ENCODE data around the gene PPP1R36. TPM values are rescaled to one million over a fixed set of nuclear protein-coding genes. Genes with fewer than 3 reads are reported as not detected.

The PPP1R36 gene
- total and polyA plus RNA-seq, 2 donors (not counting 1 experiment from before 2014, with no cell fraction given) = 0.87 to 1.3 TPM

DNA sequence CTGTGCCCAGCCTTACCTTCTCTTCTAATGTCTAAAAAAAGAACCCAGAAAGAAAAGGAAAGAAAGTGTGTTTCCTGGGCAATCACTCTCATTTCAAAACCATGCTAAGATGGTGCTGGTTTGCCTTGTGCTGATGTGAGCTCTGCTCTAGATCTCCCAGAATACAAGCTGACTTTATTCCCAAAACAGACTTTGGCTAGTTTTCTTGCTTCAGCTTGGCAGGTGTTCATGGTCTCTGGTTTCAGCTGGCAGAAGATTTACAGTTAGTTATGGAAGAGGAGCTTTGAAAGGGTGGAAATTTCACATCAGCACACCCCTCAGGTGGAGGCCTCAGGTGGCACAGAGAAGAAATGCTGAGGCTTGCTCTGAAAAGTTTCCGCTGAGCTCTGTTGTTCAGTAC, 34.4 kb downstream of the PPP1R36 start:
- TF ChIP-seq EZH2 (IDR thresholded peaks at IDR 0.05; ENCODE audit: low read length, missing control alignments) = no peak

DNA sequence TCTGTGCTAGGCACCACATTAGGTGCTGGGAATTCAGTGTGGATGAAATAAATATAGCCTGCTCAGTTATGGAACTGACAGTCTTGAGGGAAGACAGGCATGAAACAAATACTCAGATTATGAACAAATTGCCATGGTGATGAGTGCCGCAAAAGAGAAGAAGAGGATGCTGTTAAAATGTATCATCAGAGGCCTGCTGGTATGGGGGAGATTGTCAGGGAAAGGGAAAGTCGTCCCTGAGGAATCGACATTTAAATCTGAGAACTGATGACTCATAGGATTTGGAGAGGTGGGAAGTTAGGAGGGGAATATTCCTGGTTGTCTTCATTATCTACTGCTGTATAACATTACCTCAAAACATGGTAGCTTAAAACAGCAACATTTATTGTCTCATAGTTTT, 42.0 kb downstream of the PPP1R36 start:
- Histone ChIP-seq H3K9ac (ENCODE audit: insufficient read depth, low read length) (no peak overlapping the region), H3K4me2 (ENCODE audit: extremely low read depth, insufficient read depth, low read length) (no peak overlapping the region), H3K9me3 (ENCODE audit: control insufficient read depth, insufficient read depth, low read depth, low read length) (no peaks in the 10 kb centered on the region), H3K4me1 (ENCODE audit: control insufficient read depth, extremely low read depth, insufficient read depth, low read length) (no peaks in the 10 kb centered on the region), H3K4me3 (replicated peaks in 1 of 4; ENCODE audit: control extremely low read depth in 1 of 4, insufficient read depth in 1 of 4, low read depth in 3 of 4, low read length in 4 of 4) (no peak overlapping the region), H3K79me2 (ENCODE audit: control insufficient read depth, insufficient read depth, low read length) (no peaks in the 10 kb centered on the region), H2AFZ (ENCODE audit: low read length) (no peak overlapping the region), H3K27ac (ENCODE audit: insufficient read depth, low read length) (no peak overlapping the region), H3K27me3 (ENCODE audit: control insufficient read depth, insufficient read depth, low read length) (no peaks in the 10 kb centered on the region), H3K36me3 (ENCODE audit: control insufficient read depth, insufficient read depth, low read length) (no peaks in the 10 kb centered on the region), H4K20me1 (ENCODE audit: control insufficient read depth, extremely low read depth, insufficient read depth, low read length) (no peaks in the 10 kb centered on the region)
- no peak for TF ChIP-seq EZH2 (IDR thresholded peaks at IDR 0.05; ENCODE audit: low read length, missing control alignments)
- TF ChIP-seq, protein P1, sequence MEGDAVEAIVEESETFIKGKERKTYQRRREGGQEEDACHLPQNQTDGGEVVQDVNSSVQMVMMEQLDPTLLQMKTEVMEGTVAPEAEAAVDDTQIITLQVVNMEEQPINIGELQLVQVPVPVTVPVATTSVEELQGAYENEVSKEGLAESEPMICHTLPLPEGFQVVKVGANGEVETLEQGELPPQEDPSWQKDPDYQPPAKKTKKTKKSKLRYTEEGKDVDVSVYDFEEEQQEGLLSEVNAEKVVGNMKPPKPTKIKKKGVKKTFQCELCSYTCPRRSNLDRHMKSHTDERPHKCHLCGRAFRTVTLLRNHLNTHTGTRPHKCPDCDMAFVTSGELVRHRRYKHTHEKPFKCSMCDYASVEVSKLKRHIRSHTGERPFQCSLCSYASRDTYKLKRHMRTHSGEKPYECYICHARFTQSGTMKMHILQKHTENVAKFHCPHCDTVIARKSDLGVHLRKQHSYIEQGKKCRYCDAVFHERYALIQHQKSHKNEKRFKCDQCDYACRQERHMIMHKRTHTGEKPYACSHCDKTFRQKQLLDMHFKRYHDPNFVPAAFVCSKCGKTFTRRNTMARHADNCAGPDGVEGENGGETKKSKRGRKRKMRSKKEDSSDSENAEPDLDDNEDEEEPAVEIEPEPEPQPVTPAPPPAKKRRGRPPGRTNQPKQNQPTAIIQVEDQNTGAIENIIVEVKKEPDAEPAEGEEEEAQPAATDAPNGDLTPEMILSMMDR (conservative IDR thresholded peaks at IDR 0.05 in 1 of 2, IDR thresholded peaks at IDR 0.05 in 1 of 2; ENCODE audit: low read depth in 1 of 2, low read length in 2 of 2) = no peak
- DNase-seq (ENCODE audit: low read depth in 2 of 2) = no peak

More for the DNA sequence above, 34.4 kb downstream of the PPP1R36 start:
- Histone ChIP-seq H3K4me1 (ENCODE audit: control insufficient read depth, extremely low read depth, insufficient read depth, low read length) (no peaks in the 10 kb centered on the region), H4K20me1 (ENCODE audit: control insufficient read depth, extremely low read depth, insufficient read depth, low read length) (no peaks in the 10 kb centered on the region), H3K79me2 (ENCODE audit: control insufficient read depth, insufficient read depth, low read length) (no peaks in the 10 kb centered on the region), H3K27me3 (ENCODE audit: control insufficient read depth, insufficient read depth, low read length) (no peaks in the 10 kb centered on the region), H3K4me3 (replicated peaks in 1 of 4; ENCODE audit: control extremely low read depth in 1 of 4, insufficient read depth in 1 of 4, low read depth in 3 of 4, low read length in 4 of 4) (no peak overlapping the region), H2AFZ (ENCODE audit: low read length) (no peak overlapping the region), H3K4me2 (ENCODE audit: extremely low read depth, insufficient read depth, low read length) (no peak overlapping the region), H3K9me3 (ENCODE audit: control insufficient read depth, insufficient read depth, low read depth, low read length) (no peaks in the 10 kb centered on the region), H3K27ac (ENCODE audit: insufficient read depth, low read length) (no peak overlapping the region), H3K36me3 (ENCODE audit: control insufficient read depth, insufficient read depth, low read length) (no peaks in the 10 kb centered on the region), H3K9ac (ENCODE audit: insufficient read depth, low read length) (no peak overlapping the region)
- DNase-seq (ENCODE audit: low read depth in 2 of 2) = no peak

DNA sequence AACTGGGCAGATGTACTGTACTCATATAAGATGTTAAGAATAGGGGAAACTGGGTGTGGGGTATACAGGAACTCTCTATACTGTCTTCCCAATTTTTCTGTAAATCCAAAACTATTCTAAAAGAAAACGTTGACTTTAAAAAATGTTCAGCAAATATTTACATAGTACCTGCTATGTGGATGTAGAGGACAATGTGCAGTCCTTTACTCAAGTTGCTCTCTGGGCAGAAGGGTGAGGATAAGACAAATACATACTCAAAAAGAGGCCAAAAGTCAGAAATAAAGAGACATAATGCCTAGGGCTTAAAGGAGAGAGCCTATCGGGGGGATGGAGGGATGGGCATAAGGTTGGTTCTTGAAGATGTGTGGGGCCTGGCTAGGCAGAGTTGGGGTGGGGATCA, 44.7 kb downstream of the PPP1R36 start:
- no peak overlapping the region for H2AFZ ChIP-seq (ENCODE audit: low read length)
- no peaks in the 10 kb centered on the region for H3K27me3 ChIP-seq (ENCODE audit: control insufficient read depth, insufficient read depth, low read length)
- H4K20me1 ChIP-seq (ENCODE audit: control insufficient read depth, extremely low read depth, insufficient read depth, low read length) = no peaks in the 10 kb centered on the region
- no peak overlapping the region for H3K9ac ChIP-seq (ENCODE audit: insufficient read depth, low read length)
- H3K4me2 ChIP-seq (ENCODE audit: extremely low read depth, insufficient read depth, low read length) = no peak overlapping the region
- no peaks in the 10 kb centered on the region for H3K79me2 ChIP-seq (ENCODE audit: control insufficient read depth, insufficient read depth, low read length)
- TF ChIP-seq, protein P1 (conservative IDR thresholded peaks at IDR 0.05 in 1 of 2, IDR thresholded peaks at IDR 0.05 in 1 of 2; ENCODE audit: low read depth in 1 of 2, low read length in 2 of 2) = no peak
- TF ChIP-seq EZH2 (IDR thresholded peaks at IDR 0.05; ENCODE audit: low read length, missing control alignments) = no peak
- H3K9me3 ChIP-seq (ENCODE audit: control insufficient read depth, insufficient read depth, low read depth, low read length) = no peaks in the 10 kb centered on the region
- H3K4me3 ChIP-seq (replicated peaks in 1 of 4; ENCODE audit: control extremely low read depth in 1 of 4, insufficient read depth in 1 of 4, low read depth in 3 of 4, low read length in 4 of 4) = no peak overlapping the region
- no peaks in the 10 kb centered on the region for H3K36me3 ChIP-seq (ENCODE audit: control insufficient read depth, insufficient read depth, low read length)
- DNase-seq (ENCODE audit: low read depth in 2 of 2) = no peak
- no peak overlapping the region for H3K27ac ChIP-seq (ENCODE audit: insufficient read depth, low read length)
- H3K4me1 ChIP-seq (ENCODE audit: control insufficient read depth, extremely low read depth, insufficient read depth, low read length) = no peaks in the 10 kb centered on the region

Data from fibroblast of lung (primary cell).